GM19239 (cell line): ENCODE data around the gene RPL36.

Source experiments
- DNase-seq: peaks from one replicate; pipeline ENCODE4 v3.0.0; 2011; ENCODE audit warnings: low spot score; ENCODE audit not compliant: insufficient read length
- FAIRE-seq: peaks from 2 replicates; lab custom pipeline; 2011; peaks lifted over from hg19 to GRCh38; lab: Jason Lieb, UNC

Gene RPL36

DNA sequence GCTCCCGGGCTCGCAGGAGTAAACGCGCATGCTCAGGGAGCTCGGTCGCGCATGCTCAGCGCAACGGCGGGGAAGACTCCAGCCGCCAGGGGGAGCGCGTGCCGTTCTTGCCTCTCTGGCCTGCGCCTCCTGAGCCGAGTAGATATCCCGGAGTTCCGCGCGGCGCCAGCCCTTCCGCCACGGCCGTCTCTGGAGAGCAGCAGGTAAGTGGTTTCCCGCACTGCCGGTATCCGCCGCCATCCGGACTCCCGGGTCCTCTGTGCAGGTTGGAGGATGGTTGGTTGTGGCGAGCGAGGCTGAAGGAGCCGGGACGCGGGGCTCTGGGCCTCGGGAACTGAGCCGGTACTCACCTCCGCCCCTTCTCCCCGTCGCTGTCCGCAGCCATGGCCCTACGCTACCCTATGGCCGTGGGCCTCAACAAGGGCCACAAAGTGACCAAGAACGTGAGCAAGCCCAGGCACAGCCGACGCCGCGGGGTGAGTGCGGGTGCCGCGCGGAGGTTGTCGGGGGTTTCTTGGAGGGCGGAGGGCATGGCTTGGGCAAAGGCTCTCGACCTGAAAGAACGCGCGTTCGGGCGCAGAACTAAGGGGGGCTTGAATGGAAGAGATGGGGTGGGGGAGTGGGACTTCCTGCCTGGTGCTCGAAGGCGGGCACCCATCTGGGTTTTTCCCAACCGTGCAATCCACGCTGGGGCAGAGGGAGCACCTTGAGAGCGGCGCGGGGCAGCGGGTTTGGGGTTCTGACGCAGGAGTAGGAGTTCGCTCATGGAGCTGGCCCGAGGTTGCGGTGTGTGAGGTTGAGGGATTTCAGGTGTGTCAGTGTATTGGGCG, at the start of gene RPL36:
RPL36 (plus strand) TSS at position 171 of the 830 bp plus-strand sequence; CDS start at position 384, 213 bp downstream.
- DNase-seq (peak; percentile 96), FAIRE-seq (peak; percentile 91)

- FAIRE-seq: no peak
- DNase-seq: no peak
Observed at GRCh38 chr19:5641171-5641570, 48.9 kb upstream of the RPL36 start.

DNA sequence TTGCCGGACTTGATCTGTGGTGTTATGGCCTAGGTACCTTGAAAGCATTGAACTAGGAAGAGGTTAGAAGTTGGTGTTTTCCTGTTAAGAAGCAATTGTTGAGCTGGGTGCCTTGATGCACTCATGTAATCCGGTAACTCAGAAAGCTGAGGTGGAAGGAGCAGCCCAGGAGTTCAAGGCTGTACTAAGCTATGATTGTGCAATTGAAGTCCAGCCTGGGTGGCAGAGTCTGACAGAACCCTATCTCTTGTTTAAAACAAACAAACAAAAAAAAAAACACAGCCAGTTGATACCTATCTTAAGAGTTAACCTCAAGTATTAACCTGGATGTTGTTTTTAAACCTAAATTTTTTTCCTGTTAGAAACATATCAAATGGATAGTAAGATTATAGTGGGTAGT, 47.9 kb upstream of the RPL36 start:
- FAIRE-seq: no peak
- DNase-seq: no peak

GRCh38 chr19:5643060-5643459, 47.0 kb upstream of the RPL36 start:
- no peak for FAIRE-seq
- DNase-seq: no peak

DNA sequence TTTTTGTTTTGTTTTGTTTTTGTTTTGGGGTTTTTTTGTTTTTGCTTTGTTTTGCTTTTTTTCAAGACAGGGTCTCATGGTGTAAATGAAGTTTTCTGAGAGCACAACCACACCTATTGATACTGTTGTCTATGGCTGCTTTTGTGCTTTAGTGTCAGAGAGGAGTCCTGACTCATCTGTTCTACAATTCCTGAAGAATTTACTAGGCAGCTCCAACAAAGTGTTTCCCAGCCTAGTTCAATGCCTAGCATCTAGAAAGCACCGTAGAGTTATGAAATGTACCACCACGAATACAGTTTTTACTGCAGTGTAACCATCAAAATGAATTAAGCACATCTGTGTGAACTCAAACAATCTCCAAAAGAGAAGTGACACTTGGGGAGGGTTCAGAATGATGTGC, 46.1 kb upstream of the RPL36 start:
- no peak for FAIRE-seq
- no peak for DNase-seq

- FAIRE-seq: peak; percentile 44
- no peak for DNase-seq
Observed at GRCh38 chr19:5645409-5645808, 44.7 kb upstream of the RPL36 start.

- FAIRE-seq (no peak), DNase-seq (no peak)
Observed at GRCh38 chr19:5646703-5647102, 43.4 kb upstream of the RPL36 start.

DNA sequence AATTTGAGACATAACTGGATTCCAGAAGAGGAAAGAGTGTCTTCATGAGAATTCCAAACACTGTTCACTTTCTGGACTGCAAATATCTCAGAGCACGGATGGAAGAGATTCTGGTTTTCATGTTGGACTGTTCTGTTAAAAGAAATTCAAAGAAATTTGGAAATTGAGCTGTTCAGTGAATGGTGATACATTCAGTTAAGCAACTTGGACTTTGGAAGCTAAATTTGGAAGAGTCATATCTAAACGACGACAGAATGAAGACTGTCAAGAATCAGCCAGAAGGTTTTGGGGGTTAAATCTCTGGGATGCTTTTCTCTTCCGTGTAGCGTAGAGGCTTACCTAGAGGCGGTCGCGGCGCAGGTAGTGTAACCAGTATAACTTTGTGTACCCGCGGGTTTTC, 41.6 kb upstream of the RPL36 start:
- FAIRE-seq (no peak), DNase-seq (no peak)

DNA sequence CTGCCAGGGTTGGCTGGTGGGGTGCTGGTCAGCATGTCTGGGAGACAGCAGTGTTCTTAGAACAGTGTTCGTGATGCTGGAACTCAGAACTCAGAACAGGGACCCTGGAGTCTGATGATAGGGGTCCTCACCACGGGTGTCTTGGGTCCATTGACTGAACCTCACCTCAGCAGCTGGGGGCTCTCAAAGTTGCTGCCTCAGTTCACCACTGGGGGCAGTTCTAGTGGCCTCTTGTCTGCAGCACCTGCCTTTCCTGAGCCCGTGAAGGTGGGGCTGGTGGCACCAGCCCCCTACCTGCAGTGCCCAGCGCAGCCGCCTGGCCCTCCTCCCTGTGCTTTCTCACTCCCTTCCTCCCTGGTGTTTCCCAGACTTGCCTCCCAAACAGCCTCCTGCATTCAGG, 38.7 kb upstream of the RPL36 start:
- FAIRE-seq (no peak), DNase-seq (no peak)

- DNase-seq (no peak), FAIRE-seq (no peak)
Observed at GRCh38 chr19:5652261-5652660, 37.8 kb upstream of the RPL36 start.

GRCh38 chr19:5654931-5655330, 35.2 kb upstream of the RPL36 start:
- FAIRE-seq (no peak), DNase-seq (no peak)

GRCh38 chr19:5655412-5655811, 34.7 kb upstream of the RPL36 start:
- FAIRE-seq: no peak
- no peak for DNase-seq

- DNase-seq: no peak
- FAIRE-seq: no peak
Observed at GRCh38 chr19:5661483-5661882, 28.6 kb upstream of the RPL36 start.

GRCh38 chr19:5663904-5664303, 26.2 kb upstream of the RPL36 start:
- FAIRE-seq (no peak), DNase-seq (no peak)

DNA sequence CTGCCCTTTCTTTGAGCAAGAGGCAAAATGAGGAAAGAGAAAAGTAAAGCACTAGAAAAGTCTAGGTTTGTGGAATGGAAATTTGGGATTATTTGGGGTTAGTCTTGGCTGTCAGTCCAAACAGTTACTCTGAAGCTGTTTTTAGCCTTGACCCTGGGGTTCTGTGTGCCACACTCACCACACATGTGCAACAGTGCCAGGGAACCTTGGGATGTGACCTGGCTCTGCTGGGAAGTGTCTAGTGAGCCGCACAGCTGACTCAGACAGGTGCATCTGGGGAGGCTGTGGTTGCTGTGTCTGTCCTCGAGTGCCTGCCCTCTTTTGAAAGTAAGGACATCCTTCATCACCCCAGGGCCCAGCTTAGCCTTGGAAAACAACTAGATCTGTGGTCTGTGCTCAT, 25.6 kb upstream of the RPL36 start:
- DNase-seq (no peak), FAIRE-seq (no peak)

DNA sequence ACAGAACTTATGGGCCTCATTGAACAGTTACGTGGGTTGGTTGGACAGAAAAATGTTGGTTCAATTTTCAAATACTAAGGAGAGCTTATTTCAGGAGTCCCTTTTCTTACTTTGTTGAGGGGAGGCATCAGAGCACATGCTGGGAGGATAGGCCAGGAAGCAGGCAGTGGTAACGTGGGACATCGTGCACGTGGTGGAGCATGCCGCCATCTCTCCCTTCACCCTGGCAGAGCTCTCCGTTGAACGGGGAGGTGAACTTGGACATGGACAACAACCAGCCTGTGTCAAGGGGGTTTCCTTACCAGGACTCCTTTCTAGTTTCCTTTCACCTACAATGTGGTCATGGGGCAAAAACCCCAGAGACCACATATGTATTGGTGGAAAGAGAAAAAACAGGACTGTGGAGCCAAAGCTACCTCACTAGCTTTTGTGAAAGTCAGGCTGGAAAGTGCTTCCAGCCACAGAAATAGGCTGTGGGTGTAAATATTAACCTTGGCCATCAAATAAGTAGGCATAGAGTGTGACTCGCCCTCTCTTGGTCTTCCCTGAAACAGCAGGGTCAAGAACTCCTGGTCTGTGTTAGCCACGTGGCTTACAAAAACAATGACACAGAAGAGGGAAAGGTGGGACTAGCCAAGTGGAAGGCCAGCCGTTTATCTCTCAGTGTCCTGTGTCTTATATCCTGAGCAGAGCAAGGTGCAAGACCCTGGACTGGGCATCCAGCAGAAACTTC, 24.1 kb upstream of the RPL36 start:
- DNase-seq: no peak
- FAIRE-seq: peak; percentile 64

DNA sequence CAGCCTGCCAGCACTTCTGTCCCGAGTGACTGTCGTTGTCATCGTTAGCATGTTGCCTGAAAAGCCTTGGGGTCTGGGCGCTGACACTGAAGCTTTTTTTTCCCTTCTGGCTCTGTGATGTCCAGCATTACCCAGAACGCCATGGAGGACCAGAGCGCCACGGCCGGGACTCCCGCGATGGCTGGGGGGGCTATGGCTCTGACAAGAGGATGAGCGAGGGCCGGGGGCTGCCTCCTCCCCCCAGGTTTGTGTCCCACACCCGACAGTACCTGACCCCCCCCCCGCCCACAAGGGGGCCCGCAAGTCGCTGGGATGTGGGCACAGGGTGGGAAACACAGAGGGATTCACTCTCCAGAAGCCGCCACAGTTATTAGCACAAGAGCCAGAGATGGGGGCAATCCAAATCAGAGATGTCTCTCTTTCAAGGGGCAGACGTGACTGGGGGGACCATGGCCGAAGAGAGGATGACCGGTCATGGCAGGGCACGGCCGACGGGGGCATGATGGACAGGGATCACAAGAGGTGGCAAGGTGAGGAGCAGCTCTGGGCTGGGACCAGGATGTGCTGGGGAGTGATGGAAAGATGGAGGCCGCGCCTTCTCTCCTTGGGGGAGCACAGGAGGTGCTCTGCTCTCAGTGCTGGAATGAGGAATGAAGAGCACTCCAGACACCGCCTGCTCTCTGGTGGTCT, 23.0 kb upstream of the RPL36 start:
- FAIRE-seq (no peak), DNase-seq (no peak)

DNA sequence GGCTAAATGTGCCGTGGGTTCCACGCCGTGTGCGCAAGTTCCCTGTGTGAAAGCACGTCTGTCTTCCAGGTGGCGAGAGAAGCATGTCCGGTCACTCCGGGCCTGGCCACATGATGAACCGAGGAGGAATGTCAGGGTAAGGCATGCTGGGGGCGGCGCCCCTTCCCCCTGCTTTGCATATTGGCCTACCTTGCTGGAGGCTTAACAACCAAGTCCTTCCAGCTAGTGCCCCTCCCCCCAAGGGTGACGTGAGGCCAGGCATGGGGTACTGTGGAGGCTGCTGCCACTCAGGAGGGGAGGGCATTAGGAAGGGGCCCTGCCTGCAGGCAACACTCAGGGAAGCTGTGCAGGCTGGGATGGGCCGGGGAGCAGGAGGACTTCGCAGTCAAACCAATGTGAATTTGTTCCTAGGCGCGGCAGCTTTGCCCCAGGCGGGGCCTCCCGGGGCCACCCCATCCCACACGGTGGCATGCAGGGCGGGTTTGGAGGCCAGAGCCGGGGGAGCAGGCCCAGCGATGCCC, 22.3 kb upstream of the RPL36 start:
- FAIRE-seq: no peak

GRCh38 chr19:5669212-5669611, 20.9 kb upstream of the RPL36 start:
- DNase-seq: no peak

More for the DNA sequence above, 22.3 kb upstream of the RPL36 start:
- no peak for DNase-seq

DNA sequence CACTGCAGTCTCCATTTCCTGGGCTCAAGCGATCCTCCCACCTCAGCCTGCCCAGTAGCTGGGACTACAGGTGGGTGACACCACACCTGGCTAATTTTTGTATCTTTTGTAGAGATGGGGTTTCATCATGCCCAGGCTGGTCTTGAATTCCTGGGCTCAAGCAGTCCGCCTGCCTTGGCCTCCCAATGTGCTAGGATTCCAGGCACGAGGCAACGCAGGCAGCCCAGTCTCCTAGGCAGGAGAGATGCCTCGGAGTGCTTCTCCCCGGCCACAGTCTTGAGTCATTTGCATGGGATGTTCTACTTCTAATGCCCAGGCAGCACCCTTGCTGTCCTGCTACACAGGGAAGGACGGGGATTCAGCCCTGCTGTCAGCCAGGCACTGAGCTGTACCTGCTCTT, 18.5 kb upstream of the RPL36 start:
- no peak for DNase-seq
- no peak for FAIRE-seq

More at GRCh38 chr19:5669212-5669611, 20.9 kb upstream of the RPL36 start:
- no peak for FAIRE-seq
